ENCODE measurements around the gene P3H1.

Gene P3H1

GRCh38 chr1:42774928-42775526 lies 8.2 kb upstream of the P3H1 start:
- no peak for TF ChIP-seq ZNF629 (tag by site-specific recombination; IDR thresholded peaks at IDR 0.05)
- ChIA-PET POLR2A (interaction anchor here (0.6 kb wide), 1 partner anchor 218 kb away, joined by 8 read pairs; no protein-coding TSS in a partner anchor), CTCF (interaction anchor here (0.6 to 2.2 kb wide), 2 partner anchors 298 to 1237 kb away, joined by 4 to 10 read pairs; no protein-coding TSS in a partner anchor)
- peaks cover 20 to 73% of the 10 kb centered on the region in 2 experiments; a peak in 2 of 3 replicates for H3K36me3 ChIP-seq (ENCODE audit: control insufficient read depth in 2 of 2, insufficient read depth in 1 of 2, low read length in 2 of 2)
- no peak overlapping the region for H3K4me3 ChIP-seq (ENCODE audit: low read depth, low read length)
- H3K4me1 ChIP-seq (ENCODE audit: control insufficient read depth, insufficient read depth, low read length): no peaks in the 10 kb centered on the region
- H3K27ac ChIP-seq (ENCODE audit: extremely low read depth, low read depth, low read length): no peak overlapping the region
- no peaks in the 10 kb centered on the region for H3K9me3 ChIP-seq (ENCODE audit: control insufficient read depth, insufficient read depth, low read depth, low read length)

- ChIA-PET POLR2A (interaction anchor here (0.6 kb wide), 1 partner anchor 9 kb away, joined by 3 read pairs; no protein-coding TSS in a partner anchor), CTCF (interaction anchor here (0.9 to 2.2 kb wide), 2 partner anchors 15 to 300 kb away, joined by 4 to 10 read pairs; no protein-coding TSS in a partner anchor)
Observed at GRCh38 chr1:42773420-42773819, 6.6 kb upstream of the P3H1 start.

More at GRCh38 chr1:42773420-42773819, 6.6 kb upstream of the P3H1 start:
- H3K9me3 ChIP-seq (ENCODE audit: control insufficient read depth, insufficient read depth, low read depth, low read length): no peaks in the 10 kb centered on the region
- H3K27ac ChIP-seq (ENCODE audit: extremely low read depth, low read depth, low read length): no peak overlapping the region
- H3K36me3 ChIP-seq (ENCODE audit: control insufficient read depth in 2 of 2, insufficient read depth in 1 of 2, low read length in 2 of 2): peaks cover 20 to 64% of the 10 kb centered on the region in 2 experiments; a peak in 2 of 3 replicates
- no peak for TF ChIP-seq ZNF785 (tag by site-specific recombination; IDR thresholded peaks at IDR 0.05)
- TF ChIP-seq REST (tag by site-specific recombination; IDR thresholded peaks at IDR 0.05): no peak
- TF ChIP-seq ZNF701 (tag by site-specific recombination; IDR thresholded peaks at IDR 0.05): no peak
- TF ChIP-seq KLF8 (tag by site-specific recombination; IDR thresholded peaks at IDR 0.05): no peak
- TF ChIP-seq SCRT1 (tag by site-specific recombination; IDR thresholded peaks at IDR 0.05; ENCODE audit: borderline replicate concordance): no peak
- no peak for TF ChIP-seq ZNF37A (tag by site-specific recombination; IDR thresholded peaks at IDR 0.05)
- no peak for TF ChIP-seq ZSCAN30 (tag by site-specific recombination; IDR thresholded peaks at IDR 0.05)
- TF ChIP-seq ATF2 (tag by site-specific recombination; IDR thresholded peaks at IDR 0.05; ENCODE audit: low read depth): no peak
- TF ChIP-seq ZNF624 (tag by site-specific recombination; IDR thresholded peaks at IDR 0.05): no peak
- TF ChIP-seq TRIM28 (IDR thresholded peaks at IDR 0.05; ENCODE audit: borderline replicate concordance, low read length): no peak
- TF ChIP-seq OVOL3 (tag by site-specific recombination; IDR thresholded peaks at IDR 0.05): no peak
- TF ChIP-seq BCL6B (tag by site-specific recombination; IDR thresholded peaks at IDR 0.05): no peak
- no peak for TF ChIP-seq ZNF138 (tag by site-specific recombination; IDR thresholded peaks at IDR 0.05; ENCODE audit: borderline replicate concordance)
- no peak for TF ChIP-seq MYNN (tag by site-specific recombination; IDR thresholded peaks at IDR 0.05; ENCODE audit: borderline replicate concordance)
- no peak for TF ChIP-seq ZNF645 (tag by site-specific recombination; IDR thresholded peaks at IDR 0.05)
- TF ChIP-seq ZNF521 (tag by site-specific recombination; IDR thresholded peaks at IDR 0.05): no peak
- no peak for TF ChIP-seq PRDM4 (tag by site-specific recombination; IDR thresholded peaks at IDR 0.05)
- no peak for TF ChIP-seq ZNF626 (tag by site-specific recombination; IDR thresholded peaks at IDR 0.05)
- TF ChIP-seq ZNF585B (tag by site-specific recombination; IDR thresholded peaks at IDR 0.05): no peak
- no peak overlapping the region for H3K4me3 ChIP-seq (ENCODE audit: low read depth, low read length)
- no peaks in the 10 kb centered on the region for H3K4me1 ChIP-seq (ENCODE audit: control insufficient read depth, insufficient read depth, low read length)
